NOMO-1 treated with DMSO at 0.1 percent for 48 hours (cell line): ENCODE data around the gene TAF4.
"Not testable (repeated sequence)": the region's sequence is repeated elsewhere in the genome, so short reads cannot be mapped to it uniquely, and the experiment has no call there.

Source experiments
- DNase-seq: peaks from one replicate; lab custom pipeline; 2025; ENCODE audit not compliant: unreplicated experiment; lab: John Stamatoyannopoulos, UW

The TAF4 gene, protein sequence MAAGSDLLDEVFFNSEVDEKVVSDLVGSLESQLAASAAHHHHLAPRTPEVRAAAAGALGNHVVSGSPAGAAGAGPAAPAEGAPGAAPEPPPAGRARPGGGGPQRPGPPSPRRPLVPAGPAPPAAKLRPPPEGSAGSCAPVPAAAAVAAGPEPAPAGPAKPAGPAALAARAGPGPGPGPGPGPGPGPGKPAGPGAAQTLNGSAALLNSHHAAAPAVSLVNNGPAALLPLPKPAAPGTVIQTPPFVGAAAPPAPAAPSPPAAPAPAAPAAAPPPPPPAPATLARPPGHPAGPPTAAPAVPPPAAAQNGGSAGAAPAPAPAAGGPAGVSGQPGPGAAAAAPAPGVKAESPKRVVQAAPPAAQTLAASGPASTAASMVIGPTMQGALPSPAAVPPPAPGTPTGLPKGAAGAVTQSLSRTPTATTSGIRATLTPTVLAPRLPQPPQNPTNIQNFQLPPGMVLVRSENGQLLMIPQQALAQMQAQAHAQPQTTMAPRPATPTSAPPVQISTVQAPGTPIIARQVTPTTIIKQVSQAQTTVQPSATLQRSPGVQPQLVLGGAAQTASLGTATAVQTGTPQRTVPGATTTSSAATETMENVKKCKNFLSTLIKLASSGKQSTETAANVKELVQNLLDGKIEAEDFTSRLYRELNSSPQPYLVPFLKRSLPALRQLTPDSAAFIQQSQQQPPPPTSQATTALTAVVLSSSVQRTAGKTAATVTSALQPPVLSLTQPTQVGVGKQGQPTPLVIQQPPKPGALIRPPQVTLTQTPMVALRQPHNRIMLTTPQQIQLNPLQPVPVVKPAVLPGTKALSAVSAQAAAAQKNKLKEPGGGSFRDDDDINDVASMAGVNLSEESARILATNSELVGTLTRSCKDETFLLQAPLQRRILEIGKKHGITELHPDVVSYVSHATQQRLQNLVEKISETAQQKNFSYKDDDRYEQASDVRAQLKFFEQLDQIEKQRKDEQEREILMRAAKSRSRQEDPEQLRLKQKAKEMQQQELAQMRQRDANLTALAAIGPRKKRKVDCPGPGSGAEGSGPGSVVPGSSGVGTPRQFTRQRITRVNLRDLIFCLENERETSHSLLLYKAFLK

DNA sequence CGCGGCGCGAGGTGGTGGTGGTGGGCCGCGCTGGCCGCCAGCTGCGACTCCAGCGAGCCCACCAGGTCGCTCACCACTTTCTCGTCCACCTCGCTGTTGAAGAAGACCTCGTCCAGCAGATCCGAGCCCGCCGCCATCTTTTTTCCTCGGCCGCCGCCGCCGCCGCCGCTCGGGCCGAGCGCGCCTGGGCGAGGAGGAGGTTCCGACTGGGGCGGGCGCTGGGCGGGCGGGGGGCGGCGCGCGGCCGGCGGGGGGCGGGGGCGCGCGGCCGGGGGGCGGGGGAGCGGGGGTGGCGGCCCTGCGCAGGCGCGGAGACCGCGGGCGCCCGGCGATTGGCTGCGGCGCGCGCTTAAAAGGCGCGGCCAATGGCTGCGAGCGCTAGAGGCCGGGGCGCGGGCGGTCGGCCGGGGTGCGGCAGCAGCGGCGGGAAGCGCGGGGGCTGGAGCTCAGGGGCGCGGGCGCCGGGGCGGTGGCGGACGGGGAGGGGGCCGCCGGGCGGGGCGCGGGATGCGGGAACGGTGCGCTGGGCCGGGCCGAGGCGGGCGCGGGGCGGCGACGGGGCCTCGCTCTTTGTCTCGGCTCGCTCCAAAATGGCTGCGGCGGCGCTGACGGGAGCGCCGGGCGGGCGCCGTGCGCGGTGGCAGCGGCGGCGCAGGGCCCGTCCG lies at the start of gene TAF4:
Gene TAF4, minus strand, starts transcription at position 208 of the 665 bp plus-strand sequence. Its CDS starts 71 bp downstream, at position 137.
- DNase-seq, result peak; percentile 52

DNA sequence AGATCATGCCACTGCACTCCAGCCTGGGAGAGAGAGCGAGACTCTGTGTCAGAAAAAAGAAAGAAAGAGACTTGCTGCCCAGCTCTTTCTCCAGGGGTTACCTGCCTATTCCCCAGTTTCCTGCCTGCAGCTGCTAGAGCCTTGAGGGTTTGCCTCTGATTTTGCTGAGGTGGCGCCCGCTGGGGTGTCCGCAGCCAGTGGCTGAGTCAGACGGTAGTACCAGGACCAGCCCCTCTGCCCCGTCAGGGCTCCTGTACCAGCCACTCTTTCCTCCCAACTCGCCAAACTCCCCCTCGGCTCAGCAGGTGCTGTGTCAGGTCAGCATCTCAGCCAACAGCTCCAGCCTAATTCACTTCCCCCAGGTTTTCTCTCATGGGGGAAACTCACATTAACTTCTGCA lies 49.2 kb upstream of the TAF4 start:
- no peak for DNase-seq

DNA sequence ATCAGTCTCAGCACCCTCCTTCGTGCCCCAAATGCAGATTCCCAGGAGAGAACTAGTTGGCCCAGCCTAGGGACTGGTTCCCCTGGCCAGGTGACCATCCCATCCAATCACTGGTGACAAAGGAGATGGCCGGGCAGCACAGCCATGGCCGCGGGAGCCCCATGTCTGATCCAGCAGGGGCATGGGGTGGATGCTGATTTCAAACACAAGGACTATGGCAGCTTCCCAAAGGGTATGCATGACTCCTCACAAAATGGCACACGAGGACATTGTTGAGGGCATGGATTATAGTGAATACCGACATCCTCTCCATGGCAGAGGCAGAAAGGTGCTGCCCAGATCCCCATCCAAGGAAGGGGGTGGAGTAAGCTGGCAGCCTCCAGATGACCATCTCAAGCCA lies 46.7 kb upstream of the TAF4 start:
- no peak for DNase-seq

DNA sequence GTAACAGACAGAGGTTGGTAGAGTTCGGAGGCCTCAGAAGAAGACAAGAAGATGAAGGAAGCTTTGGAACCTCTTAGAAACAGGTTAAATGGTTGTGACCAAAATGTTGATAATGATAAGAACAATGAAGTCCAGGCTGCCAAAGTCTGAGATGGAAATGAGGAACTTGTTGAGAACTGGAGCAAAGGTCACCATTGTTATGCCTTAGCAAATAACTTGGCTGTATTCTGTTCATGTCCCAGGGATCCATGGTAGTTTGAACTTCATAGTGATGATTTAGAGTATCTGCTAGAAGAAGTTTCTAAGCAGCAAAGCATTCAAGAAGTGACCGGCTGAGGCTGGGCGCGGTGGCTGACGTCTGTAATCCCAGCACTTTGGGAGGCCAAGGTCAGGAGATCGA lies 45.5 kb upstream of the TAF4 start:
- no peak for DNase-seq

DNA sequence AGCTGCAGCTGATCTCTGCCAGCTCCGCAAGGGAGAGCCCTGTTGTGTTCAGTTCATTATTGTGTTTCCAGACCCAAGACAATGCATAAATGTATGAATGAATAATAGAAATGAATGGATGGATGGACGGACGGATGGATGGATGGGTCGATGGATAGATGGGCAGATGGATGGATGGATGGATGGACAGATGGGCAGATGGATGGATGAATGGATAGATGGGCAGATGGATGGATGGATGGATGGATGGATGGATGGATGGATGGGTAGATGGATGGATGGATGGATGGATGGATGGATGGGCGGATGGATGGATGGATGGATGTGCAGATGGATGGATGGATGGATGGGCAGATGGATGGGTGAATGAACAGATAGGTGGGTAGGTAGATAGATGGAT lies 39.9 kb upstream of the TAF4 start:
- no peak for DNase-seq

DNA sequence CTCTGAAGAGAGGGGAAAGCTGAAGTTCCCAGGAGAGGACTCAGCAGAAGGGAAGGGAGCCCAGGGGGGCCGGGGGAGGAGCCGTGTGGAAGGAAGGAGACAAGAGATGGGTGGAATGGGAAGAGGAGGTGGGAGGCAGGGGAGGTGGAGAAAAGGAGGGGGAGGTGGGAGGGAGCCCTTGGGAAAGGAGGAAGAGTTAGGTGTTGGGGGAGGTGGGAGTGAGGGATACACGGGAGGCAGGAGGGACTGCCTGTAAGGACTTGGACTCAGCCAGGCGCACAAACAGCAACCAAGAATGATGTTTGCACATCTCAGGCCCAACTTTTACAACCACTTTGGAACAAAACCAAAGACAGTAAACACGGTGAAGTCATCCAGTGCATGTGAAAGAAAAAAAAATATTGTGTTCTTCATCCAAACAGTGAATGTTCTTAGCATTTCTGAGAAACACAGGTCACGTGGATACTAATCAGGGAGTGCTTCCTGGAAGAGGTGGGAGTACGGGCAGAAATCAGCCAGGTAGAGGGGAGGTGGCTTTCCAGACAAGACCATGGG lies 39.2 kb upstream of the TAF4 start:
- DNase-seq, result no peak

DNA sequence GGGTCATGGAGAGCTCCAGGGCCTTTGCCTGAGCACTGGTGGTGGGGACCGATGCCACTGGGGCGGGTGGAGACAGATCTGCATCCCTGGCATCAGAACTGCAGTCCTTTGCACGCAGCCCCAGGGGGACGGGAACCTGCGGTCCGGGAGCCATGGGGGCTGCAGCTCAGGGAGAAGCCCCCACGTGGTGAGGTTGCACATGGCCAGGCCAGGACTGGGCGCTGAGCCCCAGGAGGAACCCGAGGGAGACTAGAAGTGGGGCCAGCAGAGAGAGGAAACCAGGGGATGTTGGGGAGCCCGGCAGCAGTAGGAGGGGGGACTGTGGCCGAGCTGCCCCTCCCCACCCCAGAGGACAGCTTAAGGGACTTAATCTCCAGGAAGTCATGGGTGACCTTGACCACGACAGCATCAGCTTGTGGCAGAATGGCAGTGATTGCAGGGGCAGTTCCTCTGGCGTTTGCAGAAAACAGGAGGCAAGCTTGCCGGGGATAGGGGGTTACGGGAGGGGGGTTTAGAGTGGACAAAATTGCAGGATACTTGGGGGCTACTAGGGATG lies 38.6 kb upstream of the TAF4 start:
- DNase-seq, result no peak

DNA sequence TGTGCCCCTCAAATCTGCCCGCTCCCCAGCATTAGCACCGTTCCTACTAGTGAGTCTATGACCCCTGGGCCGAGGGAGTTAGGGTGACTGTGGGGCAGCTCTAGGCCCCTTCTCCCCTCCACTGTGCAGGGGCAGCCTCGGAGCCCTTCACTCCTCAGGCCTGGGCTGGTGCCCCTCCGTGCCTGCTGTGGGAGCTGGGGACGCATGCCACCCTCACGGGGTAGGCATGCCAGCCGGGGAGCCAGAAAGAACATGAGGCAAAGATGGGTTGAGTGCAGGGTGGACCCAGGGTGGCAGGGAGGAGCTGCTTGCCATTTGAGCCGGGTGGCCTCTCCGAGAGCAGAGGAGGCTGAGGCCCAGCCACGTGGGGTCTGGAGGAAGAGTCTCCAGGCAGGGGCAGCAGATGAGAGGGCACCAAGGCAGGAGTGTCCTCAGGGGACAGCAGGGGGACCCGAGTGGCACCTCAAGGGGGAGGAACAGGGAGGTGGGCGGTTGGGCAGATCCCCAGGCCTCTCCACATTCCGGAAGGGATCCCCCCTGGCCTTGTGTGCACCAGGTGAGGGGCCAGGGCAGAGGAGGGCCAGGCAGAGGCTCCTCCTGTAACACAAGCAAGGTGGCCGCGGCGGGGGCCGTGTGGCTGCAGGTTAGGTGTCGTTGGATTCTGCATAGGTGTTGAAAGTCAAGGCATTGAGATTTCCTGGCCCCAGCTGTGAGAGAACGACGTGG lies 38.0 kb upstream of the TAF4 start:
- no peak for DNase-seq

DNA sequence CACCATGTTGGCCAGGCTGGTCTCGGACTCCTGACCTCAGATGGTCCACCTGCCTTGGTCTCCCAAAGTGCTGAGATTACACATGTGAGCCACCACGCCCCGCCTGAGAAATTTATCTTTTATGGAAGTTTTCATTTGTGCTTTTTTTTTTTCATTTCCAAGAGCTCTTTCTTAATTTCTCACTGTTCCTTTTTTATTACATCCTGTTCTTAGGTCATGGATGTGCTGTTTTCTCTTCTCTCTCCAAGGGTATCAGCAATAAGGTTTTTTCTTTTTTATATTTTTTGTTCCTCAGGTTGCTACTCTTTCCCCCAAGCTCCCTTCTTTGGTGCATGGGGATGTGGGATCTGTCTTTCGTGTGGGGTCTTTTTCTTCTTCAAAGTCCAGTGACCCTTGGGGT lies 35.4 kb upstream of the TAF4 start:
- DNase-seq, result no peak

DNA sequence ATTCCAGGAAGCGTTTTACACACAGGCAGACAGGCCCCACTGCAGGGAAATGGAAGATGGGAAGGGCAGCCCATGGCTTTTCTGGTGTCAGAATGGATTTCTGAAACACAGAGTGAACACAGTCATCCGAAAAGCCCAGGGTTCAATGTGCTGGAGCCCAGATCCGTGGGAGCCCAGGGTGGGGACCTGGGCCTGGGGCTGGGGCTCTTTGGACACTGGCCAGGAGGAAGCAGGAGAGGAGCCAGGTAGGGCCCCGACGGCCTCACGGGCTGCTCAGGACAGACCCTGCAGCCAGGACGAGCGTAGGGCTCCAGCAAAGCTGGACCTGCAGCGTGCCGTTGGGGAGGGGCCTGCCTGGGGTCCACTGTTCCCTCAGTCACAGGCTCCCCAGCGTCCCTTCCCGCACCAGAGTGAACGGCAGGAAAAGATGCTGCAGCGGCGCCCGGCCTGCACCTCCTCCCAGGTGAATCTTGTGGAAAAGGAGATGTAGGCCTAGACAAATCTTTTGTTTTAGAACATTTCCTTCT lies 32.3 kb upstream of the TAF4 start:
- DNase-seq, result no peak

DNA sequence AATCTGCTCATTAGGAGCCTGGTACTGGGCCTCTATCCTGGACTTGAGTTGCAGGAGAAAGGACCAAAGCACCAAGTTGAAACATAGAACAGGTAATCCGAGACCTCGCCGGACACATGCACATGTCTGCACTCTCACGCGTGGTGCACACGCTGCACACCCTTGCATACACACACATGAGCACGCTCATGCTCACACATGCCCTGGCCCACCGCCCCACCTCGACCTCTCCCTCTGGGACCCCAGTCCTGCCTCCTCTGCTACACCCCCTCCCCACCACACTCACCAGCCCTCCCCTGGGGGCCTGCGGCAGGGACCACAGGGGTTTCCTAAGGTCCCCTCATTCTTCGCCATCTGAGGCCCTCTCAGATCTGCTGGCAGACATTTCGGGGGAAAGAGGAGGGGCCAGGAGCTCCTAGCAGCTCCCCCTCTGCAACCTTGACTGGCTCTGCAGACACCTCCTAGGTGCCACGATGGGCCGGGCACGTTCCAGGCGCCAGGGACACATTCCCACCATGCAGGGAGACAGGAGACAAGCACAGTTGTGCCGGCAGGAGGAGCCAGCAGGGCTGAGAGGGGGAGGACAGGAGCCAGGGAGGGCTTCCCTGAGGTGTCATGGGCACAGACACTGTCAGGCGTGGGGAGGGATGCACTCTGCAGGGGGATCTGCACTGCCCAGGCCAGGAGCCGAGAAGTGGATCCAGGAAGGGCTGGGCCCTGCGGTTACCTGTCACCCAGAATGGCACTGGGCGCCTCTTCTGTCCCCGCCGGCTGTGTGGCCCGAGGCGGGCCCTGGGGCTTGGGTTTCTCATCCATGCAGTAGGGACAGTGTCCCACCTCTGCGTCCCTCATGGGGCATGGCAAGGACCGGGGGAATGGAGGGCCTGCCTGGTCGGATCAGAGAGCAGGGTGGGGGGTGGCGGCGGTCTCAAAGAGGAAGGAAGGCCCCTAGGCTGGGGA lies 31.0 kb upstream of the TAF4 start:
- DNase-seq, result no peak

DNA sequence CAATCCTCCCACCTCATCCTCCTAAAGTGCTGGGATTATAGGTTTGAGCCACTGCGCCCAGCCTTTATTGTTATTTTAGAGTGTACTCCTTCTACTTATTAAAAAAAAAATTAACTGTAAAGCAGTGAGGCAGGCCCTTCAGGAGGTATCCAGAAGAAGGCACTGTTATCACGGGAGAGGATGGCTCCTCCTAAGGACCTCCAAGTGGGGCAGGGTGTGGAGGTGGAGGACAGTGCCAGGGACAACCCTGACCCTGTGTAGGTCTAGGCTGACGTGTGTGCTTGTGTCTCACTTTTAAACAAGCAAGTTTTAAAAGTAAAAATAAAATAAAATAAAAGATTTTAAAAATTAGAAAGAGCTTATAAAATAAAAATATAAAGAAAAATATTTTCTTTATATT lies 23.7 kb upstream of the TAF4 start:
- DNase-seq, result no peak

DNA sequence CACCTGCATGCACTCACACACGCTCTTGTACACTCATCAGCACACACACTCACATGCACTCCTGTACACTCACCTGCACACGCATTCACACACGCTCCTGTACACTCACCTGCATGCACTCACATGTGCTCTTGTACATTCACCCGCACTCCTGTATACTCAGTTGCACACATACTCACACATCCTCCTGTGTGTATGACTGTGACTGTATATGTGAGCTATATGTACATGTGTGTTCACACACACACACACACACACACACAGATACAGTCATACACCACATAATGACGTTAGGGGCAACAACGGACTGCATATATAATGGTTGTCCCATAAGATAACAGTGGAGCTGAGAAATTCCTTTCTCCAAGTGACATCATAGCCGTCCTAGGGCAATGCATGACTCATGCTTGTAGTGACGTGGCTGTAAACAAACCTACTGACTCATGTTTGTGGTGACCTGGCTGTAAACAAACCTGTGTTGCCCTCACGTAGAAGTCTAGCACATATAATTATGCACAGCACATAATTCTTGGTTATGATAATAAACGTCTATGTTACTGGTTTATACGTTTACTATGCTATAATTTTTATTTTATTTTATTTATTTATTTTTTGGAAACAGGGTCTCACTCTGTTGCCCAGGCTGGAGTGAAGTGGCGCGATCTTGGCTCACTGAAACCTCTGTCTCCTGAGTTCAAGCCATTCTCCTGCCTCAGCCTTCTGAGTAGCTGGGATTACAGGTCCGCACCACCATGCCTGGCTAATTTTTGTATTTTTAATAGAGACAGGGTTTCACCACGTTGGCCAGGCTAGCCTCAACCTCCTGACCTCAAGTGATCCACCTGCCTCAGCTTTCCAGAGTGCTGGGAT lies 22.8 kb upstream of the TAF4 start:
- DNase-seq, result no peak

DNA sequence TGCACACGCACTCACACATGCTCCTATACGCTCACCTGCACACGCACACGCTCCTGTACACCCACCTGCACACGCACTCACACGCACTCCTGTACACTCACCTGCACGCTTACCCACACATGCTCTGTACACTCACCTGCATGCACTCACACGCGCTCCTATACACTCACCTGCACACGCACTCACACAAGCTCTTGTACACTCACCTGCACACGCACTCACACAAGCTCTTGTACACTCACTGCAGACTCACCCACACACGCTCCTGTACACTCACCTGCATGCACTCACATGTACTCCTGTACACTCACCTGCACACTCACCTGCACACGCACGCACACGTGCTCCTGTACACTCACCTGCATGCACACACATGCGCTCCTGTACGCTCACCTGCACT lies 22.0 kb upstream of the TAF4 start:
- no peak for DNase-seq

DNA sequence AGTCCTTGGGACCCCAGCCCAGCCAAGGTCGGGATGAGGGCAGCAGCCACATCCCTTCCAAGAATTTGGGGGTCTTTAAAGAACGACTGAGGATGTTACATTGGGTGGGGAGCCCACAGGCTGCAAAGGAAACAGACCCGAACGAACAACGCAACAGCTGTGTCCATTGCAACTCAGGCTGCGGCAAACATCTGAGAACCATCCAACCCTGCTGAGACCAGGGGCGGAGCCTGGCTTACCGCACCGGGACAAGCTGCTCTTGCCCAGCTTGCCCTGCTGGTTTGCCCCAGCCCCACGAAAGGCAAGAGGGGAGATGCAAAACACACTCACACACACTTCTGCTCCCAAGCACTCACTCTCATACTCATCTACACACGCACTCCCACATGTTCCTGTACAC lies 21.5 kb upstream of the TAF4 start:
- DNase-seq, result no peak

DNA sequence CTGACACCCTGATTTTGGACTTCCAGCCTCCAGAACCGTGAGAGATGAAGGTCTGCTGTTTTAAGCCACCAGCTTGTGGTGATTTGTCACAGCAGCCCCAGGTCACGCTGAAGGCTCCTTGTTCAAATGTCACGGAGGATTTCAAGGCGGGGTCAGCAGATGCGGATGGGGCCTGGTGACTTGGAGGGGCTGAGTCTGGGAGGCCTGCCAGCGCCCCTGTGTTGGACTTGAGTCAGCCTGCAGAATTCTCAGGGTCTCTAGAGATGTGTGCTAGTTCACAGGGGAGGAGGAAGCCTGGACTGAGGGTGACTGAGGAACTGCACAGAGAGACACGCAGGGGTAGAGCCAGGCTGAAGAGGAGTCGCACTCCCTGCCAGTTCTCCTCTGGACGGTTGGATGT lies 19.5 kb upstream of the TAF4 start:
- DNase-seq, result no peak

DNA sequence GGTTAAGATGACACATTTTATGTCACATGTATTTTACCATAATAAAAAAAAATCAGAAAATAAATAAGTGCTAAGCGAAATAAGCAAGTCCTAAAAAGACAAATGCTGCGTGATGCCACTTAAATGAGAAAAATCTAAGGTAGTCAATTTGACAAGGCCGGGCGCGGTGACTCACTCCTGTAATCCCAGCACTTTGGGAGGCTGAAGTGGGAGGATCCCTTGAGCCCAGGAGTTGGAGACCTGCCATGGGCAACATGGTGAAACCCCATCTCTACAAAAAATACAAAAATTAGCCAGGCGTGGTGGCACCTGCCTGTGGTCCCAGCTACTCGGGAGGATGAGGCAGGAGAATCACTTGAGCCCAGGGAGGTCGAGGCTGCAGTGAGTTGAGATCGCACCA lies 18.5 kb upstream of the TAF4 start:
- not testable (repeated sequence) for DNase-seq

DNA sequence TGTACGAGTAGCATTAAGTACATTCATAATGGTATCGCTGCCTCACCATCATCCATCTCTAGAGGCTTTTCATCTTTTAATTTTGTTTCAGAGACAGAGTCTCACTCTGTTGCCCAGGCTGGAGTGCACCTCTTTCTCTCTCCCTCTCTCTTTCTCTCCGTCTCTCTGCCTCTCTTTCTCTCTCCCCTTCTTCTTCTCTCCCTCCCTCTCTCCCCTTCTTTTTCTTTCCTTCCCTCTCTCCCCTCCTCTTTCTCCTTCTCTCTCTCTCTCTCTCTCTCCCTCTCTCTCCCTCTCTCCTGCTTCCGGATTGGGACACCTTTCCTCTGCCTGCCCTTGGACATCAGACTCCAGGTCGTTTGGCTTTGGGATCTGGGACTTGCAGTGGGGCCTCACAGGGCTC lies 17.6 kb upstream of the TAF4 start:
- DNase-seq, result no peak
